ENCODE results near the gene METTL6. TPM values are rescaled to one million over a fixed set of nuclear protein-coding genes. Genes with fewer than 3 reads are reported as not detected.
A peak's percentile ranks its signal among the peaks of the same experiment; 100 is the strongest.

The METTL6 gene
- total RNA-seq, 2 experiments from 2014 or later = 12.7 to 23.5 TPM

DNA sequence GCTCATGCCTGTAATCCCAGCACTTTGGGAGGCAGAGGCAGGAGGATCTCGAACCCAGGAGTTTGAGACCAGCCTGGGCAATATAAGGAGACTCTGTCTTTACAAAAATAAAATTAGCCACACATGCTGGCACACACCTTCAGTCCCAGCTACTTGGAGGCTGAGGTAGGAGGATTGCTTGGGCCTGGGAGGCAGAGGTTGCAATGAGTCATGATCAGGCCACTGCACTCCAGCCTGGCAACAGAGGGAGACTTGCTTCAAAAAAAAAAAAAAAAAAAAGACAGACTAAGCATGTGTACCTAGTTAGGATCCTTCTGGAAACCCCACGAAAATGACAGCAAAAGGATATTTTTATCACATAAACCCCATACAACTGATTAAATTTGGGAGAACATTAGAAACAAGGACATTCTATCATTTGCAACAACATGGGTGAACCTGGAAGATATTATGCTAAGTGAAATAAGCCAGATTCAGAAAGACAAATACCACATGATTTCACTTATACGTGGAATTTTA lies 44.9 kb downstream of the METTL6 start:
- Histone ChIP-seq H3K36me3 (ENCODE audit: insufficient read depth, low read length) (peaks cover 15% of the 10 kb centered on the region), H3K79me2 (ENCODE audit: insufficient read depth, low read depth, low read length) (no peaks in the 10 kb centered on the region), H3K9me3 (ENCODE audit: low read length) (peaks cover 21% of the 10 kb centered on the region), H4K20me1 (ENCODE audit: insufficient read depth, low read length) (no peaks in the 10 kb centered on the region), H3K4me3 (ENCODE audit: low read depth, low read length, poor library complexity, severe bottlenecking) (no peak overlapping the region), H3K9me2 (ENCODE audit: insufficient read depth, low read length) (no peaks in the 10 kb centered on the region), H3K4me1 (ENCODE audit: insufficient read depth, low read length, poor library complexity, severe bottlenecking) (peaks cover 91% of the 10 kb centered on the region), H3K27ac (ENCODE audit: low read depth, low read length, poor library complexity, severe bottlenecking) (peak overlapping the region; percentile 96), H3K4me2 (ENCODE audit: low read length) (0 out of 2 replicates have a peak overlapping the region, but pooled peaks have one; percentile 16), H2AFZ (ENCODE audit: low read length) (peak overlapping the region; percentile 60; the same call in 1 of the 2 replicates)
- ChIA-PET CTCF (ENCODE audit: unreplicated experiment) (no interaction called here), POLR2A (interaction anchor here (1.1 kb wide), 1 partner anchor 117 kb away, joined by 4 read pairs; no protein-coding TSS in a partner anchor)
- no peak for TF ChIP-seq EZH2phosphoT487 (IDR thresholded peaks at IDR 0.05; ENCODE audit: borderline replicate concordance, low read depth, low read length)
- TF ChIP-seq CTCF (conservative IDR thresholded peaks at IDR 0.05; ENCODE audit: low read length) = no peak
- intact Hi-C loops (cut with micrococcal nuclease; ENCODE audit: unreplicated experiment) = no loop called here
- BruUV-seq (replicated peaks) = no TSS peak
- no peak for DNase-seq (ENCODE audit: low spot score)

- Histone ChIP-seq H3K27ac (ENCODE audit: low read depth, low read length, poor library complexity, severe bottlenecking) (no peak overlapping the region), H3K4me2 (ENCODE audit: low read length) (no peak overlapping the region), H3K4me3 (ENCODE audit: low read depth, low read length, poor library complexity, severe bottlenecking) (no peak overlapping the region), H2AFZ (ENCODE audit: low read length) (peak overlapping the region; percentile 77), H4K20me1 (ENCODE audit: insufficient read depth, low read length) (no peaks in the 10 kb centered on the region), H3K36me3 (ENCODE audit: insufficient read depth, low read length) (peaks cover 7% of the 10 kb centered on the region), H3K9me3 (ENCODE audit: low read length) (peaks cover 9% of the 10 kb centered on the region), H3K9me2 (ENCODE audit: insufficient read depth, low read length) (no peaks in the 10 kb centered on the region), H3K79me2 (ENCODE audit: insufficient read depth, low read depth, low read length) (no peaks in the 10 kb centered on the region), H3K4me1 (ENCODE audit: insufficient read depth, low read length, poor library complexity, severe bottlenecking) (peaks cover 82% of the 10 kb centered on the region)
- DNase-seq (ENCODE audit: low spot score) = no peak
- intact Hi-C loops (cut with micrococcal nuclease; ENCODE audit: unreplicated experiment) = no loop called here
- CTCF ChIA-PET (ENCODE audit: unreplicated experiment) = no interaction called here
- POLR2A ChIA-PET = interaction anchor here (0.6 to 1.2 kb wide), 7 partner anchors 26 to 163 kb away, joined by 3 to 7 read pairs (median 4); no protein-coding TSS in a partner anchor
- no TSS peak for BruUV-seq (replicated peaks)
- TF ChIP-seq EZH2phosphoT487 (IDR thresholded peaks at IDR 0.05; ENCODE audit: borderline replicate concordance, low read depth, low read length) (no peak), CTCF (conservative IDR thresholded peaks at IDR 0.05; ENCODE audit: low read length) (no peak)
These were observed 46.1 kb downstream of the METTL6 start for GRCh38 chr3:15380980-15381890.
